RWPE2 (cell line): ENCODE measurements around the gene PROM2.
"Not testable (repeated sequence)": the region's sequence is repeated elsewhere in the genome, so short reads cannot be mapped to it uniquely, and the experiment has no call there.

Experiments used
- ATAC-seq: fragments of 200-7000 bp; cut with Tn5 transposase; 3 replicates; pipeline ENCODE4 v1.9.1; 2021; ENCODE audit warnings: low read depth
- DNase-seq: peaks from one replicate; pipeline ENCODE4 v3.0.0-alpha.2; 2020; ENCODE audit warnings: low spot score
- H3K27ac ChIP-seq: fragments of 450-650 bp; 2 replicates; pipeline ENCODE4 v1.5.1; 2017; ENCODE audit warnings: mild to moderate bottlenecking; ENCODE audit not compliant: poor library complexity, severe bottlenecking
- H3K27me3 ChIP-seq: fragments of 250-450 bp; sonication (Bioruptor Pico); 2 replicates; pipeline ENCODE4 v1.5.1; 2021; ENCODE audit warnings: mild to moderate bottlenecking, moderate library complexity; ENCODE audit not compliant: insufficient read depth, poor library complexity, severe bottlenecking
- H3K36me3 ChIP-seq: fragments of 250-450 bp; sonication (Bioruptor Pico); 2 replicates; pipeline ENCODE4 v1.5.1; 2020; ENCODE audit warnings: low read depth, mild to moderate bottlenecking, moderate library complexity
- H3K4me1 ChIP-seq: fragments of 250-450 bp; sonication (Bioruptor Pico); 2 replicates; pipeline ENCODE4 v1.5.1; 2021; ENCODE audit warnings: mild to moderate bottlenecking, moderate library complexity; ENCODE audit not compliant: insufficient read depth, poor library complexity, severe bottlenecking
- H3K4me3 ChIP-seq: fragments of 250-450 bp; sonication (Bioruptor Pico); 2 replicates; pipeline ENCODE4 v1.5.1; 2021; ENCODE audit warnings: mild to moderate bottlenecking, moderate library complexity; ENCODE audit not compliant: severe bottlenecking
- H3K9me3 ChIP-seq: fragments of 250-450 bp; sonication (Bioruptor Pico); 2 replicates; pipeline ENCODE4 v1.5.1; 2021; ENCODE audit warnings: mild to moderate bottlenecking, moderate library complexity; ENCODE audit not compliant: severe bottlenecking
- TF ChIP-seq, protein P1 (sequence below): fragments of 450-650 bp; IDR thresholded peaks from one replicate; pipeline ENCODE4 v1.5.1; 2017; ENCODE audit warnings: mild to moderate bottlenecking, moderate library complexity; ENCODE audit not compliant: poor library complexity, severe bottlenecking

Gene PROM2

GRCh38 chr2:95234286-95234785 lies 39.9 kb upstream of the PROM2 start:
- Histone ChIP-seq H3K4me3 (no peak overlapping the region), H3K4me1 (no peaks in the 10 kb centered on the region), H3K36me3 (no peaks in the 10 kb centered on the region), H3K27me3 (no peaks in the 10 kb centered on the region), H3K9me3 (no peaks in the 10 kb centered on the region), H3K27ac (no peak overlapping the region)
- DNase-seq (no peak), ATAC-seq (no peak)
- TF ChIP-seq, protein P1, sequence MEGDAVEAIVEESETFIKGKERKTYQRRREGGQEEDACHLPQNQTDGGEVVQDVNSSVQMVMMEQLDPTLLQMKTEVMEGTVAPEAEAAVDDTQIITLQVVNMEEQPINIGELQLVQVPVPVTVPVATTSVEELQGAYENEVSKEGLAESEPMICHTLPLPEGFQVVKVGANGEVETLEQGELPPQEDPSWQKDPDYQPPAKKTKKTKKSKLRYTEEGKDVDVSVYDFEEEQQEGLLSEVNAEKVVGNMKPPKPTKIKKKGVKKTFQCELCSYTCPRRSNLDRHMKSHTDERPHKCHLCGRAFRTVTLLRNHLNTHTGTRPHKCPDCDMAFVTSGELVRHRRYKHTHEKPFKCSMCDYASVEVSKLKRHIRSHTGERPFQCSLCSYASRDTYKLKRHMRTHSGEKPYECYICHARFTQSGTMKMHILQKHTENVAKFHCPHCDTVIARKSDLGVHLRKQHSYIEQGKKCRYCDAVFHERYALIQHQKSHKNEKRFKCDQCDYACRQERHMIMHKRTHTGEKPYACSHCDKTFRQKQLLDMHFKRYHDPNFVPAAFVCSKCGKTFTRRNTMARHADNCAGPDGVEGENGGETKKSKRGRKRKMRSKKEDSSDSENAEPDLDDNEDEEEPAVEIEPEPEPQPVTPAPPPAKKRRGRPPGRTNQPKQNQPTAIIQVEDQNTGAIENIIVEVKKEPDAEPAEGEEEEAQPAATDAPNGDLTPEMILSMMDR = no peak

GRCh38 chr2:95234816-95235215 lies 39.4 kb upstream of the PROM2 start:
- no peak for ATAC-seq

GRCh38 chr2:95238131-95238530 lies 36.1 kb upstream of the PROM2 start:
- H3K4me3 ChIP-seq = no peak overlapping the region
- H3K27me3 ChIP-seq = no peaks in the 10 kb centered on the region
- TF ChIP-seq, protein P1 = no peak
- ATAC-seq = no peak
- no peaks in the 10 kb centered on the region for H3K36me3 ChIP-seq
- DNase-seq = no peak
- peaks cover 6% of the 10 kb centered on the region for H3K4me1 ChIP-seq
- peaks cover 4% of the 10 kb centered on the region for H3K9me3 ChIP-seq
- H3K27ac ChIP-seq = no peak overlapping the region

More at GRCh38 chr2:95234816-95235215, 39.4 kb upstream of the PROM2 start:
- TF ChIP-seq, protein P1 = no peak
- Histone ChIP-seq H3K27me3 (no peaks in the 10 kb centered on the region), H3K36me3 (no peaks in the 10 kb centered on the region), H3K4me1 (peaks cover 3% of the 10 kb centered on the region), H3K9me3 (no peaks in the 10 kb centered on the region), H3K27ac (no peak overlapping the region), H3K4me3 (no peak overlapping the region)
- DNase-seq = no peak

- Histone ChIP-seq H3K27me3 (no peaks in the 10 kb centered on the region), H3K27ac (peak overlapping the region; percentile 49), H3K9me3 (peaks cover 4% of the 10 kb centered on the region), H3K36me3 (no peaks in the 10 kb centered on the region), H3K4me1 (peaks cover 6% of the 10 kb centered on the region), H3K4me3 (no peak overlapping the region)
- ATAC-seq (peak; percentile 80), DNase-seq (no peak)
- TF ChIP-seq, protein P1 = no peak
Measured at GRCh38 chr2:95240091-95240490, 34.2 kb upstream of the PROM2 start.

DNA sequence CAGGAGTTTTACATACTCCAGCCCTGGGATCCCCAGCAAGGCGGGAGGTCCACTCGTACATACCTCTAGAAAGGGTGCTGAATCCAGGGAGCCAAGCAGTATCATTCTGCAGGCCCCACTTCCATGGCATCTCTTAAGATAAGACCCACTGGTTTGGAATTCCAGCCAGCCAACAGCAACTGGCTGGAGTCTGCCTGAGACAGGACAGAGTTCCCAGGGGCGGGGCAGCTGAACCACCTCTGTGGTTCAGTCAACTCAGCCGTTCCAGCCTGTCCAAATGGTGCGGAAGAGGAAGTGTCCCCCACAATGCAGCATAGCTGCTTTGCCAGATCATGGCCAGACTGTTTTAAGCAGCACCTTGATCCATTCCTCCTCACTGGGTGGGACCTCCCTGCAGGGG lies 33.7 kb upstream of the PROM2 start:
- no peaks in the 10 kb centered on the region for H3K27me3 ChIP-seq
- TF ChIP-seq, protein P1 = no peak
- peaks cover 4% of the 10 kb centered on the region for H3K9me3 ChIP-seq
- no peak for ATAC-seq
- H3K4me1 ChIP-seq = peaks cover 6% of the 10 kb centered on the region
- no peaks in the 10 kb centered on the region for H3K36me3 ChIP-seq
- H3K27ac ChIP-seq = peak overlapping the region; percentile 49
- H3K4me3 ChIP-seq = no peak overlapping the region
- no peak for DNase-seq

DNA sequence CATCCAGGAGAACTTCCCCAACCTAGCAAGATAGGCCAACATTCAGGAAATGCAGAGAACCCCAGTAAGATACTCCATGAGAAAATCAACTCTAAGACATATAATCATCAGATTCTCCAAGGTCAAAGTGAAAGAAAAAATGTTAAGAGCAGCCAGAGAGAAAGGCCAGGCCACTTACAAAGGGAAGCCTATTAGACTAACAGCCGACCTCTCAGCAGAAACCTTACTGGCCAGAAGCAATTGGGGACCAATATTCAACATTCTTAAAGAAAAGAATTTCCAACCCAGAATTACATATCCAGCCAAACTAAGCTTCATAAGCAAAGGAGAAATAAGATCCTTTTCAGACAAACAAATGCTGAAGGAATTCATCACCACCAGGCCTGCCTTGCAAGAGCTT lies 32.2 kb upstream of the PROM2 start:
- not testable (repeated sequence) for H3K27ac ChIP-seq, H3K36me3 ChIP-seq, H3K4me1 ChIP-seq, DNase-seq, ATAC-seq, H3K4me3 ChIP-seq, H3K9me3 ChIP-seq, H3K27me3 ChIP-seq
